AG09309 (cell line): ENCODE measurements around the gene SEC14L2.

Experiments
- DNase-seq: peaks from one replicate; pipeline ENCODE4 v3.0.0-alpha.2; 2010; ENCODE audit warnings: low read depth
- H3K4me3 ChIP-seq: 2 replicates; pipeline ENCODE4 v1.5.1; 2011; ENCODE audit warnings: mild to moderate bottlenecking, low read depth, low read length, moderate library complexity; ENCODE audit not compliant: control insufficient read depth
- CTCF ChIP-seq: IDR thresholded peaks from 2 replicates; pipeline ENCODE4 v1.5.1; 2011; ENCODE audit warnings: mild to moderate bottlenecking, low read depth, low read length, inconsistent platforms; ENCODE audit not compliant: insufficient read depth, control insufficient read depth; ENCODE audit errors: missing control alignments

Gene SEC14L2

DNA sequence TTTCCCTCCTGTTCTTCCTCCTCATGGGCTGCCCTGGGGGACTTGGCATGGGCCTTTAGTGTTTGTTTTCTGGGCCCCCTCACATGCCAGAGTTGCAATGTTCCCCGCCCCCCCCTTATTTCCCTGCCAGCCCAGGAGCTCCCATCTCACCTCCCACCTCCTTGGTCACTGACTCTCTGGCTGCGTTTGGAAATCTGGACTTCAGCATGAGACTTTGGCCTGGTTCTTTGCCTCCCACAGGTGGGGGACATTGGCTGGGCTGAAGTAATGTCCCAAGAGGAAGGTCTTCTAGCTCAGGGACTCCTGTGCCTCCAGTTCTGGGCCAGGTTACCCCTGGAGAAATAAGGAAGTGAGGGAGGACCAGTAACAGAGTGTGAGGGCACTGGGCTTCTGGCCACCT, 35.7 kb downstream of the SEC14L2 start:
- TF ChIP-seq CTCF, result no peak
- DNase-seq, result no peak
- H3K4me3 ChIP-seq, result no peak overlapping the region

DNA sequence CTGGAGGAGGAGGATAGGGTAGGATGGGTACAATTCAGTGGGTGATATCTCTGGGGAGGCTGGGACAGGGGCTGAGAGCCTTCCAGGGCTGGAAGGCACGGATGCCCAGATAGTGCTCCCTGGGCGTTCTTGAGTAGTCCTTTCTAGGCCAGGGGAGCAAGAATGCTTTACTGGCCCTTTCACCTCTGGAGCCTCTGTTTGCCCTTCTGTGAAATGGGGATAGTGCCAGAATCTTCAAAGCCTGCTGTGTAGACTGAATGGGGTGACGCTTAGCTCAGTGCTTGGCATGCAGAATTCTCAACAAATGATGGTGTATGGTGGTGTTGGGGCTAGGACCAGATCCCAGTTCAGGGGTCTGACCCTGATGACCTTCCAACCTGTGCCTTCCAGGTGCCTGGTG, 36.4 kb downstream of the SEC14L2 start:
- no peak for DNase-seq
- no peak for TF ChIP-seq CTCF
- H3K4me3 ChIP-seq, result no peak overlapping the region

- TF ChIP-seq CTCF, result no peak
- DNase-seq, result no peak
- H3K4me3 ChIP-seq, result no peak overlapping the region
Observed at GRCh38 chr22:30433773-30434172, 37.0 kb downstream of the SEC14L2 start.

DNA sequence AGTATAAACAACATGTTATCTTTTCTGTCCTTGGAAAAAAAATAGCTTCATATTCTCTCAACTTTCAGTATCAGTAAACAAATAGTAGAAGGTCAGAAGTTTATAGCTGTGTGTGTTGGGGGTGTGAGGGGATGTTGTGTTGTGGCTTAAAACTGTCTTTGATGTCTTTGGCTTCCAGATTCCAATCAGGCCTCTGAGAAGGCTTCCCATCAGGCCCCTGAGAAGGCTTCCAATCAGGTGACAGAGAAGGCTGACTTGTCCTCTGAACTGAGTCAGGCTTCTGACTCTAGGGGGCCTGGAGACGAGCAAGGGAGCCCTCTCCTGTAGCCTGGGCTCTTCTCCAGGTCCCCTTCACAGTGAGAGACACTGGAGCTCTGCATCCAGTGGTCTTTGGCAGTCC, 38.0 kb downstream of the SEC14L2 start:
- no peak overlapping the region for H3K4me3 ChIP-seq
- no peak for TF ChIP-seq CTCF
- no peak for DNase-seq

DNA sequence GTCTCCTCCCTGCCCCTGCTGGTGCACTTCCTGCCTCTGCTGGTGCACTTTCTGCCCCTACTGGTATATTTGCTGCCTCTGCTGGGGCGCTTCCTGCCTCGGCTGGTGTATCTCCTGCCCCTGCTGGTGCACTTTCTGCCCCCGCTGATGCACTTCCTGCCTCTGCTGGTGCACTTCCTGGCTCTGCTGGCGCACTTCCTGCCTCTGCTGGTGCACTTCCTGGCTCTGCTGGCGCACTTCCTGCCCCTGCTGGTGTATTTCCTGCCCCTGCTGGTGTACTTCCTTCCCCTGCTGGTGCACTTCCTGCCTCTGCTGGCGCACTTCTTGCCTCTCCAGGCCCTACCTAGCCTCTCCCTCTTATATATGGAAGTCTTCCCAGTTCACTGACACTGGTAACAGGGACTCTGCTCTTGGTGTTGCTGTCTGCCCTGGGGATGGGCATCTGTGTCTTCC, 38.9 kb downstream of the SEC14L2 start:
- TF ChIP-seq CTCF, result no peak
- no peak for DNase-seq
- no peak overlapping the region for H3K4me3 ChIP-seq

DNA sequence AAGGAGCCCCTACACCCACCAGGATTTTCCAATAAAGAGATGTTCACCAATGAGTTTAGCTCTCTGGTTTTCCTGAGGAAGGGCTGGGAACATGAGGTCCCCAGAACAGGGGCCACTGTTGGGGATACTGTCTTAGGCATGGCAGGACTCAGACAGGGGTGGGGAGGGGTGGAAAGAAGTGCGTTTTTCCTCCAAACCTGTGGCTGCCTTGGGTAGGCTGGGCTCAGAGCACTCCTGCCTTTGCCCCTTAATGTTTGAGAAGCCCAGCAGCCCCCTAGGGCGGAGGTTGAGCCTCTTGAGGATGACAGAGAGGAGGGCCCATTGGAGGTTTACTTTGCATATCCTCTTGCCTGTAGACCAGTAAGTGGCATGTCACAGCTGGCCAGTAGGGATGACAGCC, 39.4 kb downstream of the SEC14L2 start:
- TF ChIP-seq CTCF, result no peak
- H3K4me3 ChIP-seq, result no peak overlapping the region
- no peak for DNase-seq

DNA sequence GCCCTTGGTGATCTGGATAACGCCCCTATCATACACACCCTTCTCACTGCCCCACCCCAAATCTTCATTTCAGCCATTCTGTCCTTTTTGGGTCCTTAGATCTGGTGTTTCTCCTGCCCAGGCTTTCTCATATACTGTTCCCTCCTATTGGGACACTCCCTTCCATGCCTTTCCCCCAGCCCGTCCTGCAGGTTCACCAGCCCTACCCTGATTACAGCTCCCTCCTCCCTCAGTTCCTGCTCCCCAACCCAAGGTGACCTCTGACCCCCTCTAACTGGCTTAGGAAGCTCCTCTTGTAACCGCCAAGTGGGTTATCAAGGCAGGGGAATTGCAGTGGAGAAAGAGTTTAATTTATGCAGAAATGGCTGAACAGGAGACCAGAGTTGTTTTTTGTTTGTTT, 41.7 kb downstream of the SEC14L2 start:
- DNase-seq, result no peak
- no peak overlapping the region for H3K4me3 ChIP-seq
- no peak for TF ChIP-seq CTCF
